ENCODE measurements around the gene ADGRB2. TPM values are rescaled to one million over a fixed set of nuclear protein-coding genes. Genes with fewer than 3 reads are reported as not detected.

Gene ADGRB2
- total RNA-seq, 2 donors from 2014 or later = 3.0 to 10.2 TPM

GRCh38 chr1:31807273-31808048 is 43.3 kb upstream of the ADGRB2 start:
- DNase-seq (ENCODE audit: low spot score) = no peak
- TF ChIP-seq POLR2A (IDR thresholded peaks at IDR 0.05) (no peak), CTCF (IDR thresholded peaks at IDR 0.05) (no peak), POLR2AphosphoS5 (IDR thresholded peaks at IDR 0.05) (no peak)
- Histone ChIP-seq H3K4me1 (replicated peaks) (no peaks in the 10 kb centered on the region), H3K36me3 (no peaks in the 10 kb centered on the region), H3K27me3 (replicated peaks; ENCODE audit: insufficient read depth) (no peaks in the 10 kb centered on the region), H3K9me3 (no peaks in the 10 kb centered on the region), H3K4me3 (no peak overlapping the region), H3K27ac (no peak overlapping the region)
- 66% methylated on average over 4 of the region's 4 CpGs for WGBS
- intact Hi-C loops (cut with DNase I) = no loop called here

GRCh38 chr1:31805318-31805717 is 41.2 kb upstream of the ADGRB2 start:
- Histone ChIP-seq H3K27ac (no peak overlapping the region), H3K4me1 (replicated peaks) (no peaks in the 10 kb centered on the region), H3K9me3 (no peaks in the 10 kb centered on the region), H3K36me3 (no peaks in the 10 kb centered on the region), H3K27me3 (replicated peaks; ENCODE audit: insufficient read depth) (no peaks in the 10 kb centered on the region), H3K4me3 (no peak overlapping the region)
- DNase-seq (ENCODE audit: low spot score) = no peak
- WGBS = 87% methylated on average over 6 of the region's 6 CpGs
- intact Hi-C loops (cut with DNase I) = no loop called here
- TF ChIP-seq POLR2AphosphoS5 (IDR thresholded peaks at IDR 0.05) (no peak), POLR2A (IDR thresholded peaks at IDR 0.05) (no peak), CTCF (IDR thresholded peaks at IDR 0.05) (no peak)

- H3K4me1 ChIP-seq (replicated peaks) = no peaks in the 10 kb centered on the region
- no peaks in the 10 kb centered on the region for H3K36me3 ChIP-seq
- H3K4me3 ChIP-seq = no peak overlapping the region
- TF ChIP-seq CTCF (IDR thresholded peaks at IDR 0.05) = no peak
- TF ChIP-seq POLR2AphosphoS5 (IDR thresholded peaks at IDR 0.05) = no peak
- TF ChIP-seq POLR2A (IDR thresholded peaks at IDR 0.05) = no peak
- no peaks in the 10 kb centered on the region for H3K9me3 ChIP-seq
- 100% methylated on average over 1 of the region's 1 CpG for WGBS
- no peaks in the 10 kb centered on the region for H3K27me3 ChIP-seq (replicated peaks; ENCODE audit: insufficient read depth)
- intact Hi-C loops (cut with DNase I) = no loop called here
- no peak overlapping the region for H3K27ac ChIP-seq
- DNase-seq (ENCODE audit: low spot score) = no peak
These were observed 40.0 kb upstream of the ADGRB2 start for GRCh38 chr1:31804098-31804497.

- Histone ChIP-seq H3K36me3 (no peaks in the 10 kb centered on the region), H3K9me3 (no peaks in the 10 kb centered on the region), H3K4me3 (no peak overlapping the region), H3K27ac (no peak overlapping the region), H3K27me3 (replicated peaks; ENCODE audit: insufficient read depth) (no peaks in the 10 kb centered on the region), H3K4me1 (replicated peaks) (no peaks in the 10 kb centered on the region)
- DNase-seq (ENCODE audit: low spot score) = no peak
- TF ChIP-seq POLR2A (IDR thresholded peaks at IDR 0.05) (no peak), CTCF (IDR thresholded peaks at IDR 0.05) (no peak), POLR2AphosphoS5 (IDR thresholded peaks at IDR 0.05) (no peak)
- WGBS = 100% methylated on average over 2 of the region's 2 CpGs
- intact Hi-C loops (cut with DNase I) = no loop called here
These were observed 39.5 kb upstream of the ADGRB2 start for GRCh38 chr1:31803610-31804009.
